ENCODE results near the gene SLC17A9. TPM values are rescaled to one million over a fixed set of nuclear protein-coding genes. Genes with fewer than 3 reads are reported as not detected.

SLC17A9 gene
- polyA plus RNA-seq, 3 donors: 0.81 to 31.3 (median 0.82) TPM

DNA sequence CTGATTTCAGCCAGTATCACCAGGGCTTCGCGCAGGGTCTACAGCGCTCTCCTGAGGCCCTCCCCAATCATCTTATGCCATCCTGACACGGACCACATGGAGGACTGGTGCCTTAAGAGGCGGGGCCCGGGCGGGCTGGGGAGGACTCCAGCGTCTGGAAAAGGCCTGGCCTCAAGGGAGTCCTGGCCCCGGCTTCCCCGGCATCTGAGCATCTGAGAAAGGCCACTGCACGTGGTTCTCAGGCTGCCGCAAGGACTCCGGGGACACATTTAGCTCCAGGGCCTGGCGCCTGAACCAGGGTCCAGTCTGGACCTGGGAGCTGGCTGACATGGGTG, 32.9 kb downstream of the SLC17A9 start:
- no peaks in the 10 kb centered on the region for H3K79me2 ChIP-seq (ENCODE audit: insufficient read depth, low read length)
- no peaks in the 10 kb centered on the region for H3K36me3 Mint-ChIP-seq
- peaks cover 0 to 2% (median 0%) of the 10 kb centered on the region in 7 donors for H3K9me3 Mint-ChIP-seq
- peaks cover 10 to 48% of the 10 kb centered on the region in 2 donors for H3K27me3 ChIP-seq (ENCODE audit: control insufficient read depth in 2 of 2, insufficient read depth in 2 of 2, low read length in 2 of 2)
- no peak for TF ChIP-seq CTCF (IDR thresholded peaks at IDR 0.05)
- no peak overlapping the region for H3K4me3 ChIP-seq (replicated peaks in 1 of 3; ENCODE audit: low read depth in 2 of 3, low read length in 3 of 3)
- 92% methylated on average over 10 of the region's 14 CpGs for WGBS (ENCODE audit: insufficient coverage)
- no peak overlapping the region for H3K4me3 Mint-ChIP-seq
- intact Hi-C loops (cut with micrococcal nuclease): no loop called here
- H3K9me3 ChIP-seq (replicated peaks in 1 of 2; ENCODE audit: control insufficient read depth in 1 of 2, insufficient read depth in 1 of 2, low read length in 2 of 2): peaks cover 0 to under 1% of the 10 kb centered on the region in 2 donors
- no peaks in the 10 kb centered on the region for H3K36me3 ChIP-seq (replicated peaks in 1 of 2; ENCODE audit: control insufficient read depth in 1 of 2, insufficient read depth in 2 of 2, low read length in 2 of 2)
- H3K4me2 ChIP-seq (replicated peaks; ENCODE audit: extremely low read depth, low read length, poor library complexity, severe bottlenecking): no peak overlapping the region
- peaks cover 16 to 17% of the 10 kb centered on the region in 2 donors for H3K4me1 ChIP-seq (ENCODE audit: control insufficient read depth in 1 of 2, insufficient read depth in 2 of 2, low read length in 2 of 2)
- no peaks in the 10 kb centered on the region for H4K20me1 ChIP-seq (ENCODE audit: insufficient read depth, low read length)
- no peak overlapping the region for H3K27ac Mint-ChIP-seq
- no peak overlapping the region for H2AFZ ChIP-seq (ENCODE audit: insufficient read depth, low read depth, low read length, poor library complexity, severe bottlenecking)
- peaks cover 26% of the 10 kb centered on the region for H3K4me1 Mint-ChIP-seq
- no peak overlapping the region for H3K9ac ChIP-seq (ENCODE audit: insufficient read depth, low read length, poor library complexity, severe bottlenecking)
- no peak overlapping the region for H3K27ac ChIP-seq (ENCODE audit: low read depth in 1 of 2, low read length in 2 of 2)
- DNase-seq: no peak
- peaks cover 53 to 79% (median 61%) of the 10 kb centered on the region in 3 donors for H3K27me3 Mint-ChIP-seq (ENCODE audit: low read depth in 3 of 3)

- Histone ChIP-seq H3K36me3 (replicated peaks in 1 of 2; ENCODE audit: control insufficient read depth in 1 of 2, insufficient read depth in 2 of 2, low read length in 2 of 2) (no peaks in the 10 kb centered on the region), H3K9me3 (replicated peaks in 1 of 2; ENCODE audit: control insufficient read depth in 1 of 2, insufficient read depth in 1 of 2, low read length in 2 of 2) (no peaks in the 10 kb centered on the region), H3K4me3 (replicated peaks in 1 of 3; ENCODE audit: low read depth in 2 of 3, low read length in 3 of 3) (no peak overlapping the region), H3K79me2 (ENCODE audit: insufficient read depth, low read length) (no peaks in the 10 kb centered on the region), H4K20me1 (ENCODE audit: insufficient read depth, low read length) (no peaks in the 10 kb centered on the region), H3K27ac (ENCODE audit: low read depth in 1 of 2, low read length in 2 of 2) (no peak overlapping the region), H3K4me2 (replicated peaks; ENCODE audit: extremely low read depth, low read length, poor library complexity, severe bottlenecking) (no peak overlapping the region), H3K4me1 (ENCODE audit: control insufficient read depth in 1 of 2, insufficient read depth in 2 of 2, low read length in 2 of 2) (peaks cover 11 to 13% of the 10 kb centered on the region in 2 donors), H3K27me3 (ENCODE audit: control insufficient read depth in 2 of 2, insufficient read depth in 2 of 2, low read length in 2 of 2) (peaks cover 5 to 45% of the 10 kb centered on the region in 2 donors), H3K9ac (ENCODE audit: insufficient read depth, low read length, poor library complexity, severe bottlenecking) (no peak overlapping the region), H2AFZ (ENCODE audit: insufficient read depth, low read depth, low read length, poor library complexity, severe bottlenecking) (no peak overlapping the region)
- Mint-ChIP-seq H3K4me1 (peaks cover 21% of the 10 kb centered on the region), H3K27ac (no peak overlapping the region), H3K9me3 (peaks cover 0 to 2% (median 0%) of the 10 kb centered on the region in 7 donors), H3K27me3 (ENCODE audit: low read depth in 3 of 3) (peaks cover 50 to 75% (median 52%) of the 10 kb centered on the region in 3 donors), H3K36me3 (no peaks in the 10 kb centered on the region), H3K4me3 (no peak overlapping the region)
- intact Hi-C loops (cut with micrococcal nuclease): no loop called here
- no peak for DNase-seq
- no peak for TF ChIP-seq CTCF (IDR thresholded peaks at IDR 0.05)
- WGBS (ENCODE audit: insufficient coverage): 100% methylated on average over 3 of the region's 6 CpGs
These were observed 33.8 kb downstream of the SLC17A9 start for GRCh38 chr20:62986257-62986800.
